ENCODE measurements around the gene PLIN5.

PLIN5 gene

DNA sequence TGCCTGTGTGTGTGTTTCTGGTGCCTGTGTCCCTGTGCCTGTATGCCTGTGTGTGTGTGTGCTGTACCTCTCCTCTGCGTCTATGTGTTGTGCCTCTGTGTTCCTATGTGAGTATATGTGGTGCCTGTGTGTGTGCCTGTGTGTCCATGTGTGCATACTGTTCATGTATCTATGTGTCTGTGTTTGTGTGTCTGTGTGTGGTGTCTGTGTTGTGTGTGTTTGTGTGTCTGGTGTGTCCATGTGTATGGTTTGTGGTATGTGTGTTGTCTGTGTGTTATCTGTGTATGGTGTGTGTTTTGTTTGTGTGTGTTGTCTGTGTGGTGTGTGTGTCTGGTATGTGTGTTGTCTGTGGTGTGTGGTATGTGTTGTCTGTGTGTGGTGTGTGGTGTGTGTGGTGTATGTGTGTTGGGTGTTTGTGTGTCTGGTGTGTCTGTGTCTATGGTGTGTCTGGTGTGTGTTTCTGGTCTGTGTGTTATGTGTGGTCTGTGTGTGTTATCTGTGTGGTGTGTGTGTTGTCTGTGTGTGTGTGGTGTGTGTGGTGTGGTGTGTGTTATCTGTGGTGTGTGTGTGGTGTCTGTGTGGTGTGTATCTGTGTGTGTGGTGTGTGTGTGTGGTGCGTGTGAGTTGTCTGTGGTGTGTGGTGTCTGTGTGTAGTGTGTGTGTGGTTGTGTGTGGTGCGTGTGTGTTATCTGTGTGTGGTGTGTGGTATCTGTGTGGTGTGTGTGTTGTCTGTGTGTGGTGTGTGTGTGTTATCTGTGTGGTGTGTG lies 42.5 kb downstream of the PLIN5 start:
- DNase-seq (ENCODE audit: low read depth in 2 of 3, low spot score in 1 of 3): no peak

DNA sequence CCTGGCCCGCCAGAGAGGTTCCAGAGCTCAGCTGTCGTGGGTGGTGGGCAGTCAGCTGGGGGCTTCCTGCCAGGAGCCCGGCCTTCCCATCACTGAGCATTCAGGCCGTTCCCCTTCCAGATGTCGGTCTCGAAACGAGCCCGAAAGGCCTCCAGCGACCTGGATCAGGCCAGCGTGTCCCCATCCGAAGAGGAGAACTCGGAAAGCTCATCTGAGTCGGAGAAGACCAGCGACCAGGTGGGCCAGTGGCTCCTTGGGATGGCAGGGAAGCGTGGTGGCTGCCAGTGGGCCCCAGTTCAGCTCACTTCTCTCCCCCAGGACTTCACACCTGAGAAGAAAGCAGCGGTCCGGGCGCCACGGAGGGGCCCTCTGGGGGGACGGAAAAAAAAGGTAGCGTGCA lies 43.6 kb downstream of the PLIN5 start:
- no peak for DNase-seq (ENCODE audit: low read depth in 2 of 3, low spot score in 1 of 3)

DNA sequence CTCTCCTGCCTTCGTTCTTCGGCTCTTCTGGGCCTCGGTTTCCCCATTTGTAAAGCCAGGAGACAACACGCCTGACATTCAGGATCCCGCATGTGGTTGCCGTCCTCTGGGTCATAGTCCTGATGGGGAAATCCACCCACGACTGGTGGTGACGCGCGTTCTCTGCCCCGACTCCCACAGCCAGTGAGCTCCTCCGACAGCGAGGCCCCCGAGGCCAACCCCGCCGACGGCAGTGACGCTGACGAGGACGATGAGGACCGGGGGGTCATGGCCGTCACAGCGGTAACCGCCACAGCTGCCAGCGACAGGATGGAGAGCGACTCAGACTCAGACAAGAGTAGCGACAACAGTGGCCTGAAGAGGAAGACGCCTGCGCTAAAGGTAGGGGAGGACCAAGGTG lies 46.5 kb downstream of the PLIN5 start:
- DNase-seq (ENCODE audit: low read depth in 2 of 3, low spot score in 1 of 3): no peak

GRCh38 chr19:4487572-4487971 lies 47.5 kb downstream of the PLIN5 start:
- DNase-seq (ENCODE audit: low read depth in 2 of 3, low spot score in 1 of 3): no peak

GRCh38 chr19:4483385-4483784 lies 51.6 kb downstream of the PLIN5 start:
- DNase-seq (ENCODE audit: low read depth in 2 of 3, low spot score in 1 of 3): no peak

GRCh38 chr19:4482721-4483364 lies 52.2 kb downstream of the PLIN5 start:
- no peak for DNase-seq (ENCODE audit: low read depth in 2 of 3, low spot score in 1 of 3)

DNA sequence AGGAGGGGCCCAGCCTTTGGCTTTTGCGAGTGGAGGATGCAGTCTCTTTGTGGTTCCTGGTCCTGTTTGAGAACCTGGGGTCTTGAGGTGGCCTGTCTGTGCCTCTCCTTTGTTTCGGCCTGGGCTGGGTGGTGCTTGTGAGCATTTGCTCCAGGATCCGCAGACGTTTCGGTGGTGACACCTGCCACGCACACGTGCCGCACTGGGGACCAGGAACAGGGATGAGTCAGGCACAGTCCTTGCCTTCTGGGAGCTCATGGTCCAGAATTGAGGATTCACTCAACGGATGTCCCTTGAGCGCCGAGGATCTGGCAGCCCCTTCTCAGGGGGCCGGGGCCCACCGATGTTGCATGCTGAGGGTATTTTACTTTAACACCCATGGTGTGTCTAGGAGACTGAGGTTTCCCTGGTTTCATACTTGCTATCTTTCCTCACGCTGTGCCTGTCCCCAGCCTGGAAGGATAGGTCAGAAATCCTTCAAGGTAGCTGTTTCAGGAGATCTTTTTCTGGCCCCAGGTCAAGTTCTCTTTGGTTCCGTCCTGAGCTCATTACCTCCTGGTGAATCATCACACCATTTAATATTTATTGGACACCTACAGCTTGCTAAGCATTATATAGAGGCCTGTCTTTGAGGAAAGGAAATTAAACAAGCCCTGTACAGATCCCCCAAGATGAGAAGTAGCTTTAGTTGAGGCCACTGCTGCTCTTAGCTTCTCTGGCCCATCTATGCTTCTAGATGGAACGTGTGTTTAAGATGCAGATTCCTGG lies 57.8 kb downstream of the PLIN5 start:
- DNase-seq (ENCODE audit: low read depth in 2 of 3, low spot score in 1 of 3): no peak

- peak in 1 of 3 donors; percentile 16 for DNase-seq (ENCODE audit: low read depth in 2 of 3, low spot score in 1 of 3)
Observed at GRCh38 chr19:4474514-4475022, 60.5 kb downstream of the PLIN5 start.

DNA sequence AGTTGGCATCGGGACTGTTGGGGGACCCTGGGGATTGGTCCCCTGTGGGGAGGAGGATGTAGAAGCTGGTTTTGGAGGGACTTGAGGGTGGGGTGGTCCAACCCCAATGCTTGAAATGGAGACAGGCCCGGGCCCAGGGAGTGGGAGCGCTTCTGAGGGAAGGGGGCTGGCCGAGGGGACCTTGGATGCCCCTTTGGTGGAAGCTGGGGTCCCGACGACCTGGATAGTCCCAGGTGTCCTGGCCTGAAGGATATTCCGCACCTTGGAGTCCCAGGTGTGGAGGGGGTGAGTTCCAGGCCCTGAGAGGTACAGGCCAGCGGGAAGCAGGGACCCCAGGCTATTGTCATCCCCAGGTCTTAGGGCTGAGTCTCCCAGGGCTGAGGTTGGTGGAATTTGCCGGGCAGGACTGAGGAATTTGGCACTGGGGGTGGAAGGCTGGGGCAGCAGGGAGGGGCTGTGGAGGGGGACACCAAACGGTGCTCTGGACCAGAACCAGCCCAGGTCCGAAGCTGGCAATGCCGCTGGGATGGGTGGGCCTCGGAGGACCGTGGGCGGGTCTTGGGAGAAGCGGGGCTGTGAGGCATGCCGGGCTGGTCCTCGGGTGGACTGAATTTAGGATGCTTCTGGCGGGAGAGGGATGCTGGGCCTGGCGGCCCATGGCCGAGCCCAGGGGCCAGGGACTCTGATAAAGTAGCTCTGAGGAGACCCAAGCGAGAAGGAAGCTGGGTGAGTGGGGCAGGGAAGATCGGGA lies 61.1 kb downstream of the PLIN5 start:
- DNase-seq (ENCODE audit: low read depth in 2 of 3, low spot score in 1 of 3): no peak

DNA sequence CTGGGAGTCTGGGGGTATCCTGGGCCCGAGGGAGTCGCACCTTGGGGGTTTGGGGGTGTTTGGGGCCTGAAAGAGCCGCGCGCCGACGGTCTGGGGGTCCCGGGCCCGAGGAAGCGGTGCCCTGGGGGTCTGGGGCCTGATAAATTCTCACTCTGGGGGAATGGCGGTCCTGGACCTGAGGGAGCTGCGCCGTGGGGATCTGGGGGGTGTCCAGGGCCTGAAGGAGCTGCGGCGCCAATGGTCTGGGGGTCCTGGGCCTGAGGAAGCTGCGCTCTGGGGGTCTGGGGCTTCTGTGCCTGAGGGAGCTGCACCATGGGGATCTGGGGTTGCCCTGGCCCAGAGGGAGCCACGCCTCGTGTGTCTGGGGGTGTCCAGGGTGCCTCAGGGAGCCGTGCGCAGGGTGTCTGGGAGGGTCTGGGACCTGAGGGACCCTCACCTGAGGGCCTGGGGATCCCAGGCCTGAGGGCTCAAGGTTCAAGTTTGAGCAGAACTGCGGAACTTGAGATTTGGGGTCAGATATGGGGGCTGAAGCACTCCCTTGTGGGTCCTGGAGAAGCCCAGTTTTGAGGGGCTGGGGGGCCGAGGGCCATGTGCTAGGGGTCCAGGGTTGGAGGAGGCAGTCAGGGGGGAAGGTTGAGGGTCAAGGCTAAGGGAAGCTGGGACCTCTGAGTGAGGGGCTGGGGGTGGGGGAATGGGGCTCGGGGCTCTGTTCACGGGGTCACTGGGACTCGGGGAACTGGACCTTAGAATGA lies 61.8 kb downstream of the PLIN5 start:
- DNase-seq (ENCODE audit: low read depth in 2 of 3, low spot score in 1 of 3): no peak

All from stimulated activated CD4-positive, alpha-beta T cell treated with anti-CD3 and anti-CD28 coated beads, Interleukin-12 subunit alpha, Interleukin-12 subunit beta, amount 100 ng/mL, for 48 hours (primary cell).